IMR-90 (cell line): ENCODE data around the gene SLC35D2. TPM values are rescaled to one million over a fixed set of nuclear protein-coding genes. Genes with fewer than 3 reads are reported as not detected.

Source experiments
- ATAC-seq: fragments of 200-7000 bp; cut with Tn5 transposase; 2 replicates; pipeline ENCODE4 v1.9.1; 2020; ENCODE audit warnings: low read depth, mild to moderate bottlenecking, moderate library complexity
- BruUV-seq: library from RNA; stranded (reverse); fragments of 400-500 nt; replicated peaks from 2 replicates; lab custom pipeline; 2021; lab: Mats Ljungman, UMichigan
- CTCF ChIA-PET: fragments of 300-600 bp; formaldehyde crosslinking; extraction: SDS; loops from one replicate; lab custom pipeline; 2021; ENCODE audit warnings: antibody characterized with exemption; lab: Yijun Ruan, JAX
- POLR2A ChIA-PET: fragments of 300-600 bp; sonication (Branson Sonifier 250); formaldehyde crosslinking; loops from one replicate; lab custom pipeline; 2022; ENCODE audit warnings: antibody characterized with exemption; ENCODE audit not compliant: unreplicated experiment; lab: Charles Lee
- DNase-seq: peaks from one replicate; pipeline ENCODE4 v3.0.0; 2013
- H2AFZ ChIP-seq: replicated peaks from 2 replicates; pipeline ENCODE3; 2013; ENCODE audit warnings: low read length, mild to moderate bottlenecking; ENCODE audit not compliant: poor library complexity
- H2AK5ac ChIP-seq: 2 replicates; pipeline ENCODE4 v1.6.1; 2013; ENCODE audit warnings: low read depth, low read length, inconsistent platforms
- H2AK9ac ChIP-seq: replicated peaks from 2 replicates; pipeline ENCODE3; 2013; ENCODE audit warnings: mild to moderate bottlenecking, low read depth, low read length, moderate library complexity; ENCODE audit not compliant: poor library complexity
- H2BK120ac ChIP-seq: 2 replicates; pipeline ENCODE4 v1.6.1; 2013; ENCODE audit warnings: low read depth, low read length, inconsistent platforms
- H2BK15ac ChIP-seq: 3 replicates; pipeline ENCODE4 v1.6.1; 2013; ENCODE audit warnings: low read depth, low read length, inconsistent platforms
- H2BK20ac ChIP-seq: 2 replicates; pipeline ENCODE4 v1.6.1; 2013; ENCODE audit warnings: low read depth, mild to moderate bottlenecking, inconsistent platforms, low read length, moderate library complexity
- H2BK5ac ChIP-seq: 2 replicates; pipeline ENCODE4 v1.6.1; 2013; ENCODE audit warnings: mild to moderate bottlenecking, low read depth, low read length, inconsistent platforms; ENCODE audit not compliant: poor library complexity, severe bottlenecking
- H3K14ac ChIP-seq: replicated peaks from 2 replicates; pipeline ENCODE4 v1.6.1; 2013; ENCODE audit warnings: low read depth, low read length, inconsistent platforms
- H3K18ac ChIP-seq: 2 replicates; pipeline ENCODE4 v1.6.1; 2013; ENCODE audit warnings: low read depth, low read length, control low read depth
- H3K23ac ChIP-seq: 2 replicates; pipeline ENCODE4 v1.6.1; 2013; ENCODE audit warnings: low read depth, low read length, inconsistent platforms
- H3K27ac ChIP-seq: 2 replicates; pipeline ENCODE4 v1.5.1; 2013; ENCODE audit warnings: mild to moderate bottlenecking, control low read depth, low read length; ENCODE audit not compliant: insufficient read depth
- H3K27me3 ChIP-seq: 2 replicates; pipeline ENCODE4 v1.6.1; 2013; ENCODE audit warnings: low read length; ENCODE audit not compliant: control insufficient read depth, insufficient read depth
- H3K36me3 ChIP-seq: 2 replicates; pipeline ENCODE4 v1.6.1; 2013; ENCODE audit warnings: low read length, mixed read lengths; ENCODE audit not compliant: control insufficient read depth, insufficient read depth
- H3K4ac ChIP-seq: 2 replicates; pipeline ENCODE4 v1.6.1; 2013; ENCODE audit warnings: low read depth, low read length, inconsistent platforms
- H3K4me1 ChIP-seq: 2 replicates; pipeline ENCODE4 v1.6.1; 2013; ENCODE audit warnings: low read length, mixed read lengths; ENCODE audit not compliant: control insufficient read depth, insufficient read depth
- H3K4me2 ChIP-seq: 2 replicates; pipeline ENCODE4 v1.6.1; 2013; ENCODE audit warnings: low read depth, mild to moderate bottlenecking, control low read depth, low read length, moderate library complexity
- H3K4me3 ChIP-seq: 2 replicates; pipeline ENCODE4 v1.5.1; 2013; ENCODE audit warnings: low read depth, mild to moderate bottlenecking, control low read depth, low read length, moderate library complexity; ENCODE audit not compliant: insufficient read depth
- H3K56ac ChIP-seq: 2 replicates; pipeline ENCODE4 v1.6.1; 2013; ENCODE audit warnings: low read length, inconsistent platforms; ENCODE audit not compliant: insufficient read depth; ENCODE audit errors: extremely low read depth
- H3K79me1 ChIP-seq, 2 experiments: 2 replicates each; pipeline ENCODE4 v1.6.1; 2013; ENCODE audit warnings: low read length in 2 of 2, inconsistent platforms in 1 of 2, low read depth in 1 of 2
- H3K9ac ChIP-seq: 2 replicates; pipeline ENCODE4 v1.6.1; 2013; ENCODE audit warnings: low read depth, low read length, control low read depth
- H3K9me1 ChIP-seq: 2 replicates; pipeline ENCODE4 v1.6.1; 2013; ENCODE audit warnings: low read length, inconsistent platforms; ENCODE audit not compliant: insufficient read depth
- H3K9me3 ChIP-seq: 2 replicates; pipeline ENCODE4 v1.6.1; 2013; ENCODE audit warnings: low read length; ENCODE audit not compliant: control insufficient read depth, insufficient read depth
- H4K20me1 ChIP-seq: 2 replicates; pipeline ENCODE4 v1.6.1; 2013; ENCODE audit warnings: low read length, inconsistent platforms; ENCODE audit not compliant: insufficient read depth
- H4K5ac ChIP-seq: 2 replicates; pipeline ENCODE4 v1.6.1; 2013; ENCODE audit warnings: mild to moderate bottlenecking, low read depth, low read length, control low read depth
- H4K8ac ChIP-seq, 2 experiments: 2 replicates each; pipeline ENCODE4 v1.6.1; 2013; ENCODE audit warnings: low read depth in 2 of 2, low read length in 2 of 2, control low read depth in 1 of 2, inconsistent platforms in 1 of 2
- H4K91ac ChIP-seq: 2 replicates; pipeline ENCODE4 v1.6.1; 2013; ENCODE audit warnings: low read depth, low read length, inconsistent platforms; ENCODE audit not compliant: insufficient read depth
- MXI1 ChIP-seq: IDR thresholded peaks from 2 replicates; pipeline ENCODE4 v1.6.1; 2012; ENCODE audit warnings: low read depth, mild to moderate bottlenecking, low read length, moderate library complexity, borderline replicate concordance
- NFE2L2 ChIP-seq: fragments of 150-350 bp; IDR thresholded peaks from 2 replicates; pipeline ENCODE4 v1.6.1; 2016; ENCODE audit warnings: low read depth, mild to moderate bottlenecking, low read length
- WGBS, 2 experiments: methylation state at CpG; one replicate each; pipeline versions ENCODE4 v1.1.5 to v1.1.7; 2013; ENCODE audit warnings: missing lambda C conversion rate in 2 of 2; ENCODE audit not compliant: insufficient read length in 1 of 2; ENCODE audit errors: extremely low coverage in 2 of 2; 5-methylcytosine and 5-hydroxymethylcytosine counted together
- dilution Hi-C: fragments of 300-500 bp; cut with HindIII; formaldehyde crosslinking; loops from one replicate; pipeline ENCODE4 v1.14.3; 2018; ENCODE audit warnings: low sequenced_read_pairs; ENCODE audit not compliant: unreplicated experiment
- in situ Hi-C: fragments of 300-500 bp; cut with MboI; formaldehyde crosslinking; loops from 3 replicates; pipeline ENCODE4 v1.14.3; 2019; ENCODE audit warnings: low sequenced_read_pairs, inconsistent platforms, mixed read lengths
- intact Hi-C: fragments of 100-400 bp; cut with micrococcal nuclease; formaldehyde crosslinking; loops from 2 replicates; pipeline ENCODE4 v1.10.0; 2022
- polyA plus RNA-seq, 3 experiments: library from polyadenylated mRNA; depleted of rRNA; stranded (reverse); fragments of >200 nt; gene quantifications; 2 replicates each; pipeline ENCODE4 v1.2.3, GENCODE V29; 2012; ENCODE audit warnings: low replicate concordance in 1 of 3
- total RNA-seq: library from RNA; depleted of rRNA; stranded (reverse); fragments of >200 nt; gene quantifications from 2 replicates; pipeline ENCODE4 v1.2.3, GENCODE V29; 2012

Gene SLC35D2
- total and polyA plus RNA-seq, 2 of the 4 experiments (the other 2 are of a cell fraction), result 9.7 to 11.8 TPM

DNA sequence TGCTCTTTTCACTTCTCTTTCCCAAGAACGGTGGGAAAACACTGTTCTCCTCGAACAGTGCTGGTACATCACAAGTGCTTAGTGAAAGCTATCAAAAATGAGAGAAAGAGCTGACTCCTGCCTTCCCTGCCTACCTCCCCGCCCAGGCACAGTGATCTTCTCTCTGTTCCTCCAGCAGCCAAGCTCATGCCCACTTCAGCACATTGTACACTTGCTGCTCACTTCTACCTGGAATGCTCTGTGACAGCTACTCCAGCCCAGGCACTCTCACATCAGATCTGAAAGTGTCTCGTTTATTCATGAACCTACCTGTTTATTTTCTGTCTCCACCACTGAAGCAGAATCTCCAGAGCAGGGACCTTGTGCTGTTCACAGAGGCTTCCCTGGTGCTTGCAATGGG is 1.8 kb downstream of the SLC35D2 start:
- no CpG with 5 or more reads among the region's 4 CpGs for WGBS, 2 experiments
- no peak overlapping the region for H2BK20ac ChIP-seq
- H3K4ac ChIP-seq, result no peak overlapping the region
- ChIA-PET POLR2A (interaction anchor here (0.6 kb wide), 1 partner anchor 19 kb away, joined by 3 read pairs; no protein-coding TSS in a partner anchor), CTCF (no interaction called here)
- no peak overlapping the region for H2BK5ac ChIP-seq
- no peak overlapping the region for H3K14ac ChIP-seq
- no peaks in the 10 kb centered on the region for H3K27me3 ChIP-seq
- no peaks in the 10 kb centered on the region for H3K9me3 ChIP-seq
- H3K9ac ChIP-seq, result no peak overlapping the region
- no peak overlapping the region for H3K56ac ChIP-seq
- H3K27ac ChIP-seq, result no peak overlapping the region
- in situ Hi-C loops (no loop called here), intact Hi-C loops (loop anchor here (5.0 kb wide), 1 partner anchor 36 kb away; the partner anchor contains the start of gene ZNF367), dilution Hi-C loops (no loop called here)
- peaks cover 16% of the 10 kb centered on the region for H3K4me1 ChIP-seq
- H3K4me2 ChIP-seq, result no peak overlapping the region
- peaks cover 23% of the 10 kb centered on the region for H4K20me1 ChIP-seq
- H3K79me1 ChIP-seq, result peaks cover 16 to 61% of the 10 kb centered on the region in 2 experiments
- H2BK15ac ChIP-seq, result no peak overlapping the region
- H2AFZ ChIP-seq, result no peak overlapping the region
- TF ChIP-seq NFE2L2, result no peak
- TF ChIP-seq MXI1, result no peak
- no peak overlapping the region for H4K8ac ChIP-seq
- DNase-seq (no peak), ATAC-seq (no peak)
- H3K36me3 ChIP-seq, result no peaks in the 10 kb centered on the region
- H3K4me3 ChIP-seq, result no peak overlapping the region
- H4K5ac ChIP-seq, result no peak overlapping the region
- H2BK120ac ChIP-seq, result no peak overlapping the region
- H3K23ac ChIP-seq, result no peak overlapping the region
- H4K91ac ChIP-seq, result no peak overlapping the region
- peaks cover 10% of the 10 kb centered on the region; the same call in 1 of the 2 replicates for H3K9me1 ChIP-seq
- BruUV-seq, result no TSS peak
- H2AK9ac ChIP-seq, result no peak overlapping the region
- no peak overlapping the region for H3K18ac ChIP-seq
- H2AK5ac ChIP-seq, result no peak overlapping the region
